HG03108 (cell line): ENCODE data around the gene GALNT2.

Experiments used
- ATAC-seq: cut with Tn5 transposase; IDR thresholded peaks from one replicate; pipeline ENCODE4 v1.9.1; 2021; ENCODE audit warnings: moderate library complexity; ENCODE audit not compliant: unreplicated experiment

Gene GALNT2

DNA sequence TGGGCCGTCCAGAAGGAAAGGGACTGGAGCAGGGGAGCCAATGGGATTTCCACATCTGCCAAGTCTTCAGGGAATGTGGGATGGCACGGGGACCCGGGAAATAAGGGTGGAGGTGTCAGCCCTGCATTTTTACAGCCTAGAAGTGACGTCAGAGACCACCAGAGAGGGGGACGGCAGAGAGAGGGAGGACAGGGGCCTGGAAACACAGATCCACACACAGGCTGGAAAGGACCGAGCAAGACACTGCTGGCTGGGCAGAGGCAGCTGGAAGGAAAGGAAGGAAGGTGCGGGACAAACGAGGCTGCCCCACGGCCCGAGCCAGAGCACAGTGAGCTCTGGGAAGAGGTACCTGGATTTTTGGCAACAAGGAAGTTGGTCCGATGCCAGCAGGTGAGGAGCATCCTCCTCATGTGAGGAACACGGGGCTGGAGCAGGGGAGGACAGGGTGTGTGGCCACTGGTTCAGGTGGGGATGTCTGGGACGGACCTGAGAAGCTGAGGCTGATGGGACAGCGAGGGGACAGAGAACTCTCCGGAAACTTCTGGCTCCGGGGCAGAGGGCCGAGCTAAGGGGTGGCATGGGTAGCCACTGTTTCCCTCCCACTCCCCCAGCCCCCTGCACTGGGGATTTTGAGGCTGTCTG is 220.8 kb downstream of the GALNT2 start:
- ATAC-seq = no peak

DNA sequence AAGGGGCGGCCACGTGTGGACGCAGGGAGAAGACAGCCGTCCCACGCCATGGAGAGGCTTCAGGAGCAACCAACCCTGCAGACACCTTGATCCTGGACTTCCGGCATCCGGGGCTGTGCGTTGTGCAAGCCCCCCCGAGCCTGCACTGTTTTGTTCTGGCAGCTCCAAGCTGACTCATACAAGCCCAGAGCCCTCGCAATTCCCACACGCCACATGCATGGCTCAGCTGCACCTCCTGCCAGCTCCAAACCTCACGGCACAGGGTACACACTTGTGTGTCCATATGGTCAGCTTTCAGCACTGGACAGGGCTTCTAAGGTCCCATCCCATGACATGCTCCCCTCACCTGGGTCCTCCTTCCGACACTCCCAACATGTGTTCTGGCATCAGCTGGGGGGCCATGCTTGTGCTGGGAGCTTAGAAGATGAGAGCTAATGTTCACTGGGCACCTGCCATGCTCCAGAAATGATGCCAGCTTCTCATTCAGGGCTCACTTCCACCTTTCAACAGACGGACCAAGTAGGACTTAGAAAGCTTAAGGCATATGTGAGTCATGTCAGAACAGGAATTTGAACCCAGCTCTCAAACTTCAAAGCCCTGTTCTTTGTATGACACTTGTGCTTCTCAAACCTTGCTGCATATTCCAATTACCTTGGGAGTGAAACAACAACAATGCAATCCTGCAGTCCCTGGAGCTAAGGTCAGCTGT is 221.8 kb downstream of the GALNT2 start:
- no peak for ATAC-seq

DNA sequence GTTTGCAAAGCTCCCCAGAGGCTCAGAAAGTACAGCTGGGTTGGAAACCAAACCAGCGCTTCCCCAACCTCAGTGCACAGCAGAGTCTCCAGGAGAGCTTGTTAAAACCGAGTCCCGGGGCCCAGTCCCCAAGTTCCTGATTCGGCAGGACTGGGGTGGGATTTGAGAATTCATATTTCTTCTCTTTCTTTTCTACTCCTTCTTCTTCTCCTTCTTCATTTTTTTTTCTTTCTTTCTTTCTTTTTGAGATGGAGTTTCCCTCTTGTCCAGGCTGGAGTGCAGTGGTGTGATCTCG is 222.3 kb downstream of the GALNT2 start:
- ATAC-seq = no peak

DNA sequence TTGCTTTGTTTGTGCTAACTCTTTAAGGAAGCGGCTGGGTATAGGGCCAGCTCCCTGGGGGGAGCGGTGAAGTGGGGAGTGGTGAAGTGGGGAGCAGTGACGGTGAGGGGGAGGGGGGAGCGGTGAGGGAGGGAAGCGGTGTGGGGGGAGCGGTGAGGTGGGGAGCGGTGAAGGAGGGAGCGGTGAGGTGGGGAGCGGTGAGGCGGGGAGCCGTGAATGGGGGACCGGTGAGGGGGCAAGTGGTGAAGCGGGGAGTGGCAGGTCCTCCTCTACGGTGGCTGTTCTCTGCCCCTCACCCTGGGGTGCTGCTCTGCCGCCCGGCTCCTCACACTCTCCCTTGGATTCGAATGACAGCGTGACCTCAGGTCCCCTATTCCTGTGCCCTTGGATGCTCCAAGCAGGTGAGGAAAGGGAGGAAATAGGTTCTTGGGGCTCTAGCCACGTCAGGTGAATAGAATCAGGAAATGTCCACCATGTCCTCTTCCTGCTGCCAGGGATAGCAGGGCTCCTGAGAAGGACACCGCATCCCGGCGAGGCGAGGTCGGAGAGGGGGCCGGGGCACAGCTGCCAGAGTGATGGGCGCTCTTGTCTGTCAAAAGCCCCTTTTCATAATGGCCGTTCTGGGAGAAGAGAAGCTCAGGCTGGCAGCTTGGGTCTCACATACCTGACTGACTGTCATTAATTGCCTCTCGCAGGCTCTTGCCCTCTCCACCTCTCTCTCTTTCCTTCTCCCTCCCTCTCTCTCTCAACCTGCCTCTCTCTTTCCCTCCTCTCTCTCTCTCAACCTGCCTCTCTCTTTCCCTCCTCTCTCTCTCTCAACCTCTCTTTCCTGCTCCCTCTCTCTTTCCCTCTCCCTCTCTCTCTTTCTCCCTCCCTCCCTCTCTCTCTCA is 224.9 kb downstream of the GALNT2 start:
- no peak for ATAC-seq

DNA sequence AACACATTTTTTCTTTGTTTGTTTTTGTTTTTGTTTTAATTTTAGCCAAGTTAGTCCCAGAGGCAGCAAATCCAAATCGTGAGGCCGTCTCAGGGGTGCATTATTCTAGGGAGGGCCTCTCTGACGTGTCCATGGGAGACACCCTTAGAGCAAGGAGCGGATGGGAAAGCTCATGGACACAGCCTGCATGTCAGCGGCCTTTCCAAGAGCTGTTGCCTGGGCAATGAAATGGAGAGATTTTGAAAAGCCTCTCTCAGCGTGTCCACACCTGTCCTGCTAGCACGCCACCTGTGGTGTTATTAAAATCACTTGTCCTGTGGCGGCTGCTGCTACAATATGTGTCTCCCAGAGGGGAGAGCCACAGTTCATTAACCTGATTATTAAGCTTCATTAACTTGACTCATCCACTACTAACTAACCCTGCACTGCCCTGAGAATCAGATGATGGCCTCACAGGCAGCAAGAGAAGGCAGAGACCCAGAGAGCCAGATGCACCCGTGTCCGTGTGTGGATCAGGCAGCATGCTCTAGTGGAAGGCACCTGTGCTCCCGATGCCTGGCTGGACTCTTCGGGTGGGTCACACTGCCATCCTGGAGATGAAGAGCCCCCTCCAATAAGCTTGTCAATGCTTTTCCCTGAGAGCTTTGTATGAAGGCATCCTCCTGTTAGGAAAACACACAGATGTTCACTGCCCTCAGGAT is 225.8 kb downstream of the GALNT2 start:
- ATAC-seq = no peak

DNA sequence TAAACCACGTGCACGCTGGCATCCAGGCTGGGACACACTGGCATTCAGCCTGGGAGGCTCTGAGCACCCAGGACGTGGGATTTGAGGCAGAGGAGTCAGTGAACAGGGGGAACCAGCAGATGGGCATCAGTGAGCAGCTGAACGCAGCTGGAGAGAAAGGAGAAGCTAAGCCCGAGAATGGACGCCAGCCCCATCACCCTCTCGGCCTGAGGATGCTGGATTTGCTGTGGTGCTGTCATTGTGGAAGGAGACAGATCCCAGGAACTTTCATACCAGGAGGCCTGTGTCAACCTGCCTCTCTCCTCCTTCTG is 226.3 kb downstream of the GALNT2 start:
- no peak for ATAC-seq

DNA sequence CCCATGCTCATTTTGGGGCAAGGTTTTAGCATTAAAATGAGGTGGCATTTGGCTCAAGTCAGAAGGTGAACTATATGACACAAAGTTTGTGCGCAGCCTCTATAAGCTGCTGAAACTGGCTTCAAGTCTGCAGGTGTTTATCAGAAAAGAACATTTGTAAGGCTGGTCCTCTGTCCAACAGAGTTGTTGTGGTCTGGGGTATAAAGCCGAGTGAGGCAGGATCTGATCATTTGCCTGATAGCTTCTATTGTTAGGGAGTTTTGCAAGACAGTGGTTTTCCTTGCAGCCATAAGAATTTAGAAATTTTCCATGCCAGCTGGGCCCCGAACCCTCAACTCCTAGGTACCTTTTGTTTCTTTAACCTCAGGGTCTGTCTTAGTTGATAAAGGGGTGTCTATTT is 228.3 kb downstream of the GALNT2 start:
- ATAC-seq = no peak

DNA sequence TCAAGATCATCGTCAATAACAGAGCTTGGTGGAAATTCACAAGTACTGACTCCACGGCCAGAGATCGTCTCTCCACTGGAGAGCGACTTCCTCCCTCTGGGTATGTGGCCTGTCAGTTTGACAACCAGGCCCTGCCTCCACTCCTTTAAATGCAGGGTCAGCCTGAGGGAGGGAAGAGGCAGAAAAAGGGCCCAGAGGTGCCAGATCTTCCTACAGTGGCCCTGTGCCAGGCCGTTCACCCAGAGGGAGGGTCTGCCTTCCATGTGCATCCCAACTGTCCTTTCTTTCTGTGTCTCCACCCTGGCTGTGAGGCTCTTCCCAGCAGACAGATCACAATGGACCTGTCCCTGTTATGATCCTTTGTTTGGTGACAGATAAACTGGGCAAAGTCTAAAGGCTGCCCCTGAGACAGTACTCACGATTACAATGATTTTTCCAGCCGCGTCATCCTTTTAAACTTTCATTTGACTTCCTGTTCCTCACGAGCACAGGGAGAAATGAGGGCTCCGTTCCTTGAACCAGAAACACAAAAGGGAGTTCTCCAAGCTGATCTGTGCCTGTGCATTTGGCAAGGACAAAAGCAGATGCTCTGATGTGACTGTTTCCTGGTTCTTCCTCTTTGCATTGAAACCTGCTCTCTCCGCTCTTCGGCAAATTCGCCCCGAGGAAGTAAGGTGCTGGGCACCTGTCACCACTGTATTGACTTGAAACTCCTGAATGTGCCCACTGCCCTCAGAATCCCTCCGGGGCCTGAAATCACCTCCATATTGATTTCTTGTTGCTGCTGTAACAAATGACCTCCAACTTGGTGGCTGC is 232.4 kb downstream of the GALNT2 start:
- no peak for ATAC-seq

DNA sequence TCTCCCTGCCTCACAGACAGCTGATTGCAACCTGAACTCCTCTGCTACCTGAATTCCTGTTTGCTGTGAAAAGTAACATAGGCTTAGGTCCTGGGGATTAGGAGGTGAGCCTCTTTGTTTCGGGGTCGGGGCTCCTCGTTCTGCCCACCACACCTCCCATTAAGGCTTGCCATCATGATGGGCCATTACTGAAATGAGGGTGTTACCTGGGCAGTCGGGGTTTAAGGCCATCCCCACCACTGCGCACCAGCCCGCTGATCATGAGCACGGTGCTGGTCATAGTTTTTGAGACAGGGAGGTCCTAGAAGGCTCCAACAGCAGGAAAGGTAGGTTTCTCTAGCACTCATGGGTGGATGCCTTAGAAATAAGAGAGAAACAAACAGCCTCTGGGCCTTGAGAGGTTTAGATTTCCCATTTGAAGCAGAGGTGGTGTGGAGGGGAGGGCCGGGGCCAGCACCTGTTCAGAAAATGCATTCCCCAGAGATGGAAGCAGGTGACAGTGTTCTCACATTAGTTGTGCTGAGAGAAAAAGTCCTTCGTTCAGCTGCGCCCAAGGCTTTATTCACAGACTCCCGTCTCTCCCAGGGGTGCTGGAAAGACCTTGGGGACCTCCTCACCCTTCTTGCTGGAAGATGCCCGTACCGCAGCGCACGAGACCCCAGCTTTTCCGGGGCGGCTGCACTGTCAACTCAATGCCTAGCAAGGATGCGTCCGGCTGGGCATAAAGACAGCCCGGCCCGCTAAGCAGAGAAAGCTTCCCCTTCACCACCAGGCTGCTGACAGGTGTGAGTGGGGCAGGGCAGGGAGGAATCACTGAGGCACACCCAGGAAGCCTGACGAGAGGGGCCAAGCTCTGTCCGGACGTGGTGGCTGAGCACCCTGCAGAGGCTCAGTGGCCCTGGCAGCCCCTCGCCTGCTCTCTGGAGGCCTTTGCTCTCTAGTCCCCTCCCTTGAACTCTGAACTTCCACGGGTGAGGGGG is 233.6 kb downstream of the GALNT2 start:
- ATAC-seq = no peak

DNA sequence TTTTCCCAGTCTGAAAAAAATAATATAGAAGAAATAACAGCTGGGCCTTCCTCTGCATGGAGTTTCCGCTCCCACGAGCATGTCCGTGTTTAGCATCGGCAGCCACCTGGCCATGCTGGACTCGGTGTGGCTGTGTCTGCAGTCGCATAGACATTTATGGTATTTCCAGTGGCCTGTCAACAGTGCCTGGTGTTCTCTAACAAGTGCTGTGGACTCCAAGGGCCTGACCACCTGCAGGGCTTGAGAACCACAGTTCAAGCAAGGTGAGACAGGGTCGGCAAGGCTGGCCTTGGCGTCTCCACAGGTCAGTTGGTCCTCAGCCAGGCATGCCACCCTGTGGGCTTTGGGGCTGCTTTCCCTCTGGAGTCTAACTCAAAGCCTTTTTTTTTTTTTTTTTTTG is 234.3 kb downstream of the GALNT2 start:
- ATAC-seq = no peak

DNA sequence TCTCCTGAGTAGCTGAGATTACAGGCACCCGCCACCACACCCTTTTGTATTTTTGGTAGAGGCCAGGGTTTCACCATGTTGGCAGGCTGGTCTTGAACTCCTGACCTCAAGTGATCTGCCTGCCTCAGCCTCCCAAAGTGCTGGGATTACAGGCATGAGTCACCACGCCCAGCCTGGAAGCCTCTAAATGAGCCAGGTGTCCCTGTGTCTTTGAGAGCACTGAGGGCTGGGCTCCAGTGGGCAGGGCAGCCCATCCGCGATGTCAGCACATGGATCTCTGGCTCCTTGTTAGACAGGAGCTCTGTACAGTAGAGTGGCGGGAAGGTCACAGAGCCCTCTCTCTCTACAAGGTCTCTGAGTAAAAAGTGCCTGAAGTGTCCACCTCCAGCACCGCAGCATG is 234.8 kb downstream of the GALNT2 start:
- ATAC-seq = no peak

DNA sequence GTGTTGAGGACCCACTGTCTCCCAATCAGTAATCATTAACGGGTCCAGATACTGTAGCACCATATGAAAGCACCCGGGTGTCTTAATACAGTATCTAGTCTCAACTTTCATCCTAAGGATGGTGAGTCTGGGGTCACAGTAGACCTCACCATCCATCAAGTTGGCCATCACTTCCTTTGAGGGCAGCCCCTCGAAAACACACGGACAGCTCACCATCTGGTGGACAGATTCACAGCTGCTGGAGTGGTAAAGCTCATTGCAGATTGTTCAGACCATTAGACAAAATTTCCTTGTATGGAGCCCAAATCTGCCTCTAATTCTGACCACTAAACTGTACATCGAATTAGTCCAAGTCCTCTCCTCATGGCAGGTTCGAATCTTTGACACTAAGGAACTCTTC is 236.0 kb downstream of the GALNT2 start:
- ATAC-seq = no peak

DNA sequence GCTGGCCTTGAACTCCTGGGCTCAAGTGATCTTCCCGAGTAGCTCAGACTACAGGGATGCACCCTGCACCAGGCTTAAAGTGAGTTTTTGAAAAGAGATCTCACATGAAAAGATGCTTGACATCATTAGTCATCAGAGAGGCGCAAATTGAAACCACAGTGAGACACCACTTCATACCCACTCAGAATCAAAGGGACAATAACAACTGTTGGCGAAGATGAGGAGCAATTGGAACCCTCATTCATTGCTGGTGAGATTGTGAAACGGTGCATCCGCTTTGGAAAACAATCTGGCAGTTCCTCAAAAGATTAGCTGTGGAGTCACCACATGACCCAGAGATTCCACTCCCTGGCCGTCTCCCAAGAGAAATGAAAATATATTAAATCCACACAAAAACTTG is 236.8 kb downstream of the GALNT2 start:
- ATAC-seq = no peak

DNA sequence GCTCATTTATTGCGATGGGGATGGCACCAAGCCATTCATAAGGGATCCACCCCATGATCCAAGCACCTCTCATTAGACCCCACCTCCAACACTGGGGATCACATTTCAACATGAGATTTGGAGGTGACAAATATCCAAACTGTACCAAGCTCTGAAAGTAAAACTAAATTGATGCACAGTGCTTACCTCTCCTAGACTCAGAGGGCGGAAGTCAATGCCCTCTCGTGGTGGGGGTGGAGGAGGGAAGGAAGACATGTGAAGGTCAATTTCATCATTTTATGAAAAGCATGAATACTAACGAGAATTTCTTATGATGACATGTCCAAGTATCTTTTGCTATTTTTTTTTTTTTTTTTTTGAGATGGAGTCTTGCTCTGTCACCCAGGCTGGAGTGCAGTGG is 239.1 kb downstream of the GALNT2 start:
- ATAC-seq = peak; percentile 73

DNA sequence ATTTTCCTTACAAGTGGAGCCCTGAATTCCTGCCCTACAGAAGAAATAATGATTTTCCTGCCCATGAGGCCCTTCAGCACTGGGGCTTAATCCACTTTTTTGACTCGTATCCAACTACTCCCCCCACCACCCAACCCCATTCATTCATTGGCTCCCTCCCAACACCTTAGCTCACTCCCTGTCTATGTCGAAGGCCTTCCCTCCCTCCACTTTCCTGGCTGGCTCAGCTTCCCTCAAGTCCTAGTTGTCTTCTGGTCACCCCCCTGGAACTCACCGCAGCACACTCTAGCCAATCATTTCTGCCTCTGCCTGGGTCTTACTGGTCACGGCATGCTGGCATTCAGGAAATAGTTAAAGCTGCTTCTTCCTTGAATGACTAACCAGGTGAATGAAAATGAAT is 240.2 kb downstream of the GALNT2 start:
- no peak for ATAC-seq

DNA sequence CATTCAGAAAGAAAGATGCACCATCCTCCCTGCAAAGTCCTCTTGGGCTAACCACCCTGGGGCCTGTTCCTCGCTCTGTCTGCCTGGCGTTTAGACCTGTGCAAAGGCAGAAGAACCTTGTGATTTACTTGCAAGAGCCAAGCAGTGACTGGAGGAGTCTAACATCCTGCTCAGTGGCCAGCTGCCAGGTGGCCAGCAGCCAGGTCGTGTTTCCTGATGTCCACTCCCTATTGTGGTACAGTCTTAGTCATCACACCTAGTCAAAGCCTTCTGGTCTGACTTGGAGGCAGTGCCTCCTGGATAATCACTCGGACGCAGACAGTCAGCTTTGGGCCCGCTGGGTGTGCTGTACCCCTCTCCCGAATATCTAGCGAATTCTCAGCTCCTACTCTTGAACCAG is 241.0 kb downstream of the GALNT2 start:
- ATAC-seq = no peak

DNA sequence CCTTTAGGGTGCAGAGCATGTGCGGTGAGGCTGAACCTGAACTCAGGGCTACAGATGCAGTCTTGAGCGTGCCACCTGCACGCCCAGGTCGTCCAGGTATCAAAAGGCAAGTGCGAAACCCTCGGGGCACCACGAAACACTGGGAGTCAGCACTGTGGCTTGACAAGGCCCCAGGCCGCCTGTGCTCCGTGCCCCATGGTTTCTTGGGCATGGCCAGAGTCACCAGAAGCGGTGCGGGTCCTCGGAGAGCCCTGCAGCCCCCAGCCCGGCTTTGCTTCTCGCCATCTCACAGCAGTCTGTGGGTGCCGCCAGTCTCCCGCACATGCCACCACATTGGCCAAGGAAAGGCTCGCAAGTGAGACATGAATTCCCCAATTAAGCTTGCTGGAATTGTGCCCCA is 241.8 kb downstream of the GALNT2 start:
- ATAC-seq = no peak

DNA sequence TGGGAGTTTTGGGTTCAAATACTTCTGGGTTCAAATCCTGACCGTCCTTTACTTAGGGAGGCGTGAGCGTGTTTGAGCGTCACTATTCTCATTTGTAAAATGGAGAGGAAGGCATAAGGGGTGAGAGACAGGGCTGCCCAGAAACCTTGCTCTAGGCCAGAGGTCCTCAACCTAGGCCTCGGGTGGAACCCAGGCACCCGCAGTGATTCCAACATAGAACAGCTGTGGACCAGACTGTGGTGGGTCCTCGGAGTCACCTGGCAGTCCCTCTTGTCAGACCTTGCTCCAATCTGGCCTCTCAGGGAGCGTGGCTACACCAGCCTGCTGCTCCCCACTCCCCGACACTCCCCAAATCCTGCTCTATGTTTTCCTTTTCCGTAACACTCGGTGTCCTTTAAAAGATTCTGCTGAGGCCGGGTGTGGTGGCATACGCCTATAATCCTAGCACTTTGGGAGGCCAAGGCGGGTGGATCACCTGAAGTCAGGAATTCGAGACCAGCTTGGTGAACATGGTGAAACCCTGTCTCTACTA is 242.7 kb downstream of the GALNT2 start:
- no peak for ATAC-seq

DNA sequence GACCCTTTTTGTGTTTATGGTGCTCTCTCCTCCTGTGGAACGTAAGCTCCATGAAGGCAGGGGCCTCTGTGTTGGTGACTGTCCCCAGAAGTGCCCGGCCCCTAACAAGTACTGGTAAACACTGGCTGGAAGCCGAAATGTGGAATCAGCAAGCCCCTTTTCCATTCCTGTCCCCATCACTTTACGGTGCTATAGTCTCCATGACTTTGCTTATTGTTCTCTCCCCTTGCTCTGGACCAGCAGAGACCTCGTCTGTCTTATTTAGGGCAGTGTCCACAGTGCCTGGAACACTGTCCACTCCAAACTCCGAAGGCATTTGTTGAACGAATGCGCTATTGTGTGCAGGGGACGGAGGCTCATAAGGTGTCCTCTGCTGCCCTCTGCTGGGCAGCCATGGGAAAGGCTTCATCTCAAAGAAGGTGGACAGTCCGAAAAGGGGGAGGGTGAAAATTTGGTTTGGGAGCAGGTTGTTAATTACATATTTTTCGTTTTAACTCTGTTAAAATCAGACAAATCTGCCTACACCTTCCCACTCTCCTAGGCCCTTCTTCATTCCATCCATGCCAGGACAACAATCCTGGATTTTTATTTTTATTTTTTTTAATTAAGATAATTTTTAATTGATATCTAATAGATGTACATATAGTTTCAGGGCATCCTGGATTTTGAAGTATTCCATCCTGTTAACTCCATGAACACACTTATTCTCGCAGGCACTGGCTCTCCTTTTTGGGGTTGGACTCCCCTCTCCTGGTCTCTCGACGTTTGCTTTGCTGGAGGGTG is 243.5 kb downstream of the GALNT2 start:
- no peak for ATAC-seq
